22Rv1 (cell line): Measurements from ENCODE around the gene OR2T11.
"Not testable (repeated sequence)": the region's sequence is repeated elsewhere in the genome, so short reads cannot be mapped to it uniquely, and the experiment has no call there.

Experiments
- H3K27ac ChIP-seq: fragments of 450-650 bp; 2 replicates; pipeline ENCODE4 v1.5.1; 2017
- ZFX ChIP-seq: fragments of 450-650 bp; IDR thresholded peaks from 2 replicates; pipeline ENCODE4 v1.6.1; 2017; ENCODE audit warnings: antibody characterized with exemption, borderline replicate concordance
- TF ChIP-seq, protein P1 (sequence below): fragments of 450-650 bp; IDR thresholded peaks from 2 replicates; pipeline ENCODE4 v1.5.1; 2017; ENCODE audit warnings: mild to moderate bottlenecking

The OR2T11 gene, protein sequence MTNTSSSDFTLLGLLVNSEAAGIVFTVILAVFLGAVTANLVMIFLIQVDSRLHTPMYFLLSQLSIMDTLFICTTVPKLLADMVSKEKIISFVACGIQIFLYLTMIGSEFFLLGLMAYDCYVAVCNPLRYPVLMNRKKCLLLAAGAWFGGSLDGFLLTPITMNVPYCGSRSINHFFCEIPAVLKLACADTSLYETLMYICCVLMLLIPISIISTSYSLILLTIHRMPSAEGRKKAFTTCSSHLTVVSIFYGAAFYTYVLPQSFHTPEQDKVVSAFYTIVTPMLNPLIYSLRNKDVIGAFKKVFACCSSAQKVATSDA

DNA sequence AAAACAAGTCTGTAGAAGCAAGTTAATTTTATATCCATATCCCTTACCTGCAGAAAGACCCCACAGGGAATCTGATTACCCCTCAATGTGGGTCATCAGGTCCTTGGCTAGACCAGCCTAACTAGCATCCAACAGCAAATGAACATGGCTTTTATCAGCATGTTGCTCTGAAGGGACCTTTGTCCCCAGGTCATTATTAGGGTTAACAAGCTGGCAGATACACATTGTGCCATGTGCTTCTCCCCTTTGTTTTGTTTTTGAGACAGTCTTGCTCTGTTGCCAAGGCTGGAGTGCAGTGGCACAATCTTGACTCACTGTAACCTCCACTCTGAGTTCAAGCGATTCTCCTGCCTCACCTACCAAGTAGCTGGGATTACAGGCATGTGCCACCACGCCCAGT is at the start of gene OR2T11:
Gene OR2T11, minus strand, starts transcription at position 101 of the 400 bp plus-strand sequence. CDS start 7,963 bp downstream, outside the sequence.
- not testable (repeated sequence) for H3K27ac ChIP-seq

DNA sequence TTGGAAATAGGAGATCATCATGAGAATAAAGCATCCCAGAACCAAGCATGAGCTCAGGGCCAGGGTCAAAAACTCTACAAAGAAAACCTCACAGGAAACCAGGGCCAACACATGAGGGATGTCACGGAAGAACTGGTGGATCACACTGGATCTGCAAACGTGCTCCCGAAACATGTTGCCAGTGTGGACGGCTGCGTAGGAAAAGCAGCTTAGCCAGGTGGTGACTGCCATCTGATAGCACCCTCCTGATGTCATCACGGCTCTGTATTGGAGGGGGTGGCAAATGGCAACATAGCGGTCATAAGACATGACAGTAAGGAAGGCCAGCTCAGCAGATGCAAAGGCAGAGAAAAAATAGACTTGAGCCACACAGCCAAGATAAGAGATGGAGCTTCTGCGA is 46.8 kb upstream of the OR2T11 start:
- no peak overlapping the region for H3K27ac ChIP-seq
- TF ChIP-seq ZFX, result no peak
- TF ChIP-seq, protein P1, sequence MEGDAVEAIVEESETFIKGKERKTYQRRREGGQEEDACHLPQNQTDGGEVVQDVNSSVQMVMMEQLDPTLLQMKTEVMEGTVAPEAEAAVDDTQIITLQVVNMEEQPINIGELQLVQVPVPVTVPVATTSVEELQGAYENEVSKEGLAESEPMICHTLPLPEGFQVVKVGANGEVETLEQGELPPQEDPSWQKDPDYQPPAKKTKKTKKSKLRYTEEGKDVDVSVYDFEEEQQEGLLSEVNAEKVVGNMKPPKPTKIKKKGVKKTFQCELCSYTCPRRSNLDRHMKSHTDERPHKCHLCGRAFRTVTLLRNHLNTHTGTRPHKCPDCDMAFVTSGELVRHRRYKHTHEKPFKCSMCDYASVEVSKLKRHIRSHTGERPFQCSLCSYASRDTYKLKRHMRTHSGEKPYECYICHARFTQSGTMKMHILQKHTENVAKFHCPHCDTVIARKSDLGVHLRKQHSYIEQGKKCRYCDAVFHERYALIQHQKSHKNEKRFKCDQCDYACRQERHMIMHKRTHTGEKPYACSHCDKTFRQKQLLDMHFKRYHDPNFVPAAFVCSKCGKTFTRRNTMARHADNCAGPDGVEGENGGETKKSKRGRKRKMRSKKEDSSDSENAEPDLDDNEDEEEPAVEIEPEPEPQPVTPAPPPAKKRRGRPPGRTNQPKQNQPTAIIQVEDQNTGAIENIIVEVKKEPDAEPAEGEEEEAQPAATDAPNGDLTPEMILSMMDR, result no peak

DNA sequence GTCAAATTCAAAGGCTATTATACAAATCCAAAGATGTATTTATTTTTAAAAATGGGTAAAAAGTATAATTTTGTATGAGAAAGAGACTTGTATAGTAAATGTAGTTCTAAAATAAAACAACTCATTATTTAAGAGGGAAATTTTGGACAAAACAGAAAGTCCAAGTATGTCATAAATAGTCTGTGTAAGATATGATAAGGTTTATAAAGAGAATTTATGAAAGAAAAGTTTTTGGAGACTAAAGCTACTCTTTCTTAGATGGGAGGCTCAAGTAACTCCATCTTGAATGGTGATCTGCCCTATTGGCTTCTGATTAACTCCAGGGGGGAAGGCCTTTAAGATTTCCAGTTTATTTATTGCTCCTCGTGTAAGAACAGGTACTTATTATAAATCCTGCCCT is 35.1 kb upstream of the OR2T11 start:
- TF ChIP-seq, protein P1, result no peak
- no peak for TF ChIP-seq ZFX
- H3K27ac ChIP-seq, result no peak overlapping the region

DNA sequence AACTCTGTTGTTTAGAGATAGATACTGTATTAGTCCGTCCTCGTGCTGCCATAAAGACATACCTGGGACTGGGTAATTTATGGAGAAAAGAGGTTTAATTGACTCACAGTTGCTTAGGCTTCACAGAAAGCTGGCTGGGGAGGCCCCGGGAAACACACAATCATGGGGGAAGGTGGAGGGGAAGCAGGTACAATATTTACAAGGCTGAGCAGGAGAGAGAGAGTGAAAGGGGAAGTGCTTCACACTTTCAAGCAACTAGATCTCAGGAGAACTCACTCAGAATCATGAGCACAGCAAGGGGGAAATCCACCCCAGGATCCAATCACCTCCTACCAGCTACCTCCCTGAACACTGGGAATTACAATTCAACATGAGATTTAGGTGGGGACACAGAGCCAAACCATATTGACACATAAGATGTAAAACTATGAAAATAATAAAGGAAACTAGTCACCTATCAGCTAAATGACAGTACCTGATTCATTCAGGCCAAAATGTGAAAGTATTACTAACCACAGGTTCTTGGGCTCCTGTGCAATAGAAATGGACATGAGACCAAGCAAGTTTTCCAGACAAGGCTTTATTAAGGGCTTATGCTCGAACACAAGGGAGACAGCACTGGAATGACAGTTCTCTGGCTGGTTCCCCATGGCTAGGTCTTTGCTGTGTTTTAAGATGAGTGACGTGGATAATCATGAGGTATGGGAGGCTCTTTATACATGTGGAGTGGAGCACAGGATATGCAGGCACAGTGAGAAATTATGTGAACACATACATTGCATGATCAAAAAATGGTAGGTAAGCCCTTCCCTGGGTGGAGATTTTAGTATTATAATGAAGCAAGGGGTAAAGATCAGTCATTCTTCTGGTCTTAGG is 28.8 kb upstream of the OR2T11 start:
- not testable (repeated sequence) for H3K27ac ChIP-seq

DNA sequence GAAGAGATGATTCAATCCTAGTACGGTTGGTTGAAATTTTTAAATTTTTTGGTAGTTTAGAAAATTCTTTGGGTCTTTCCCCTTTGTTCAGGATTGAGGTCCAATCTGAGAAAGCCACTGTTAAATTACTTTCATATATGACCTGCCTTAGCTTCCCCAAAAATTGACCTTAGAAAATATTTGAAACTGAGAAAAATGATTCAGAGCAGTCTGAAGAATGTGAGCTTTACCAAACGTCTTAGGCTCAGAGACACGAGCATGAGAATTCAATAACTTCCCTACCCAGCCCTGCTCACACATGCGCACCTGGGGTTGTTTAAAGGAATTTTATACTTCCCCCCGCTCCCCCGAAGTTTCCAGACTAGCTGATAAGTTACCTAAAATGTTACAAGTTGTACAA is 21.9 kb upstream of the OR2T11 start:
- not testable (repeated sequence) for H3K27ac ChIP-seq

DNA sequence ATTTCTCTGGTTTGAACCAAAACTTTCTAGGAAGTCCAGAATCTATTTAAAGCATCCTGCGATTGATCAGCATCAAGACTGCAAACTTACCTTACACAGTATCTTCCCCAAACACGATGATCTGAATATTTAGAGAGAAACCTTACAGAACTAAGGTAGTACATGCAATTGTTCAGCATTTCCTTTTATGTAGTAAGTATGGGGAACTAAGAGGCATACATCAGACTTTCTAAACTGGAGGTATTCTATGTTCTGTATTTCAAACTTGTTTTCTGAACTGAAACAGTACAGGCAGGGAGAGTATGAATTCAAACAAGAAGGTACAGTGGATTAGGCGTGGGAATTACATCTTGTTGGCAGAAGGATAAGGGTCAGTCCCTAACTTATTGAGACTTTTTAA is 20.5 kb upstream of the OR2T11 start, which contains the start of gene OR2T27:
Gene OR2T27, minus strand, starts transcription at position 175 of the 400 bp plus-strand sequence. CDS start 4,644 bp downstream, outside the sequence.
- not testable (repeated sequence) for H3K27ac ChIP-seq

DNA sequence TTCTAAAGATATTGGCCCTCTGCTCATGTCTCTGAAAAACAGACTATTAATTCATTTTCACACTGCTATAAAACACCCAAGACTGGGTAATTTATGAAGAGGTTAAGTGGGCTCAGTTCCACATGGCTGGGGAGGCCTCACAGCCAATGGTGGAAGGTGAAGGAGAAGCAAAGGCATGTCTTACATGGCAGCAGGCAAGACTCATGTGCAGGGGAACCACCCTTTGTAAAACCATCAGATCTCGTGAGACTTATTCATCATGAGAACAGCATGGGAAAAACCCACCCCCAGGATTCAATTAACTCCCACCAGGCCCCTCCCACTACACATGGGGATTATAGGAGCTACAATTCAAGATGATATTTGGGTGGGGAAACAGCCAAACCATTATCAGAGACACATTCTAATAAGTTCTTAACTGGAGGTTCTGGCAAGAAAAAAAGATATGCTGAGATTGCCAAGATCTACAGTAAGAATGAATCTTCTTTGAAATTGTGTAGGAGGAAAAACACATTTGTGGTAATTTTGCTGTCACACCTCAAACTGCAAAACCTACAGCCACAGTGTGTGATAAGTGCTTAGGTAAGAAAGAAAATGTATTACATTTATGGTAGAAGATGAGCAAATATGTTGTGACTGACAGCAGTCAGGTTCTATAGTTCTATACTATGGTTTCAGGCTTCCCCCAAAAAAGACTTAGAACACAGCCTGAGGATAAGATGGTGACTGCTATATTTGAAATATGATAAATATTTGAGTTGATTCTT is 14.1 kb upstream of the OR2T11 start:
- not testable (repeated sequence) for H3K27ac ChIP-seq

DNA sequence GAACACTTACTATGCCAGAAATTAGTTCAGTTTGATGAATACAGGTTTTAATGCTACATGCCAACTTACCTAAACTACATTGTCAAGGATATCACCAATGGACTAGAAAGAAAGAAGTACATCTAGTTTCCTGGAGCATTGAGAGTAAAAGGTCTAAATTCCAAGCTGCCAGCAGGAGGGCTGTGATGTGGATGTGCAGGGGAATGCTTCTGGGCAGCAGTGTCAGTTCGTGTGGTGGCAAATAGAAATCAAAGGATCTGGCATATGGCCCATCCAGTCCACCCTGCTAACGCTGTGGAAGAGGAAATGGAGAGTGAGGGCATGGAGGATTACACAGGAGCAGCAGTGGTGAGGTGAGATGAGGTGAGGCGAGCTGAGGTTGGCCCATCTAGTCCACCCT is 10.3 kb upstream of the OR2T11 start, which contains the start of gene OR2T35:
Gene OR2T35, minus strand, starts transcription at position 101 of the 400 bp plus-strand sequence. CDS start 6,020 bp downstream, outside the sequence.
- not testable (repeated sequence) for H3K27ac ChIP-seq

DNA sequence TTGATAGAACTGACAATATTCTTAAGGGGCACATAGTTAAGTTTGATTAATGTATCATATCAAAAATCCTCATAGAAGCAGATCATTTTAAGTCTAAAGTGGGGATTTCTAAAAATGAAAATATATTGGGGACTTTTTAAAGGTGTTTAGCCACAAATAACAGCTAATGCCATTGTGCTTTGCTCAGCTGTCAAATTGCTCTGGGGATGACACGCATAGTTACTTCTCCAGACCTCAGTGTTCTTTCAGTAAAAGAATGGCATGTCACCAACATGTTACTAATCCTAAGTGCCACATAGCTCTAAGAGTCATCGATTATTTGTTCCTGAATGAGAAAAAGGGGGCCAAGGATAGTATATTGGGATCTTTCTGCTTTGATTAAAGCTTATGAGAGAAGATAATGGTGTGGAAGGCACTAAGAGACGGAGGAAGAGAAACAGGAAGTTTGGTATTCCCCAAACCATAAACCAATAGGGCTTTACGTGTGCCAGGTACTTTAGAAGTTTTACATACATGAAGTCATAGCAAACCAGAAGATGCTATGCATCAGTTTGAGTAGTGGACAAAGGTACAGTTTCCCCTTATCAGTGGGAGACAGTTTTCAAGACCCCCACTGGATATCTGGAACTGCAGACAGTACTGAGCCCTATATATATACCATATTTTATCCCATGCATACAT is 8.2 kb upstream of the OR2T11 start:
- H3K27ac ChIP-seq, result not testable (repeated sequence)

DNA sequence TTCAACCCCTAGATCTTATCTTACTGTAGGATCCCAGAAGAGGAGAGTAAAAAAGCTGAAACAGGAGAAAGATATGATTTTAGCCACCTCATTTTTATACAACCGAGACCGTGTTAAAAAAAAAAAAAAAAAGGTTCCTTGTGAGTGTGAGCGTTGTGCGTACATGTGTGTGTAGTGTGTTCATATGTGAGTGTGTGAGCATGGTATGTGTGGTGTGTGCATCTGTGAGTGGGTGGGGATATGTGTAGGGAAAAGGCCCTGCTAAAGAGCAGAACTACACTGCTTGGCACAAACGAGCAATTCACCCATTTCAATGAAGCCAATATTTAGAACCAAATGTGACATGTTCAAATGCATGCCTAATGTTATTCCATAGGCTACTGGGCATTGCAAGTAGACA is 6.7 kb upstream of the OR2T11 start:
- not testable (repeated sequence) for H3K27ac ChIP-seq

DNA sequence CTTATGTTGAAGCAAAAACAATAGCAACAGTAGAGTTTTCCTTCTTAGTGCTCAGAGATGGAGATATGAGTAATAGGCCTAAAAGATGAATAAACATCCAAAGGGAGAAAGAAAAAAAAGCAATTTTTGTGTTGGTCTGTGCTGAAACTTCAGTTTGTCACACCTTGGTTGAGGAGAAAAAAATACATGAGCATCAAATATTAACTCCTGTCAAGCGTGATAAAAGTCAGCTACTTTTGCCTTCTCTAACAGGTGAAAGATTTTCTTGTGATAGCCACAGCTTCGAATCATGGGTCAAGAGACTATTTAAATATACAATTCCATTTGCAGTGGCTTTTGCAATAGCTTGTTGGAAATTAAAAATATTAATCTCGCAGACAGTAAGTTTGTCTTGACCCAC is 6.0 kb upstream of the OR2T11 start:
- not testable (repeated sequence) for H3K27ac ChIP-seq

DNA sequence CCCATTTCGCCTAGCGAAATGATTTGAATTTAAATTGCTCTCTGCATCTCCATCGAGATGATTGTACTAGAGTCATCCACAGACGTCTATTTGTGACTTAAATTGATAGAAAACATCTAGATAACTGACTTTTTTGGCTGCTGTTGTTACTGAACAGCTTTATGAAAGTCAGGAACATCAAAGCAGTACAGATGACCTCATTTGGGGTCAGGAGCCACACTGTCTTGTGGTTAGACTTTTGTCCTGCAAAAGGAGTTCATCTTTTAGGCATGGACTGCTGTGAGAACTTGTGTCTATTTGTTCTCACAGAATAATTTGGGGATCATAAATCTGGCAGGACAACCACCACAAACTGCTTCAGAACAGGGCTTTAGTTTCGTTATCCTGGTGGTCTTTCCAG is 4.8 kb upstream of the OR2T11 start:
- H3K27ac ChIP-seq, result not testable (repeated sequence)

DNA sequence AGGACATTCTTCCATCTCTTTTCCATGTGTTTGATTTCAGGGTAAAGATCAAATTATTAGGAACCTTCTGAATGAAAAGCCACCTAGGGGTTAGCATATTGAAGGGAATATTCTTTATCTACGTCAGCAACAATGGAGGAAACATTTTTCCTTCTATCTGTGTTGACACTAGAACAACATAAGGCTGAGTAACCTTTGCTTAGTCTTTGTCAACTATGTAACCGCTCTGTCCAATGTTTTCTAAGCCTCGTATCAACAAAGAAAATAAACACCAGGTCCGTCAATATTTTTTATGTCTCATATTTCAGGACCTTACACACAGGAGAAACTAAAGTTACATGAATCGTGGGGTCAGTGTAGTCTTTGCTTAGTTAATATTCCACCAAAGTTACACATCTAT is 1.7 kb upstream of the OR2T11 start:
- not testable (repeated sequence) for H3K27ac ChIP-seq
